NCI-H2081 (cell line): Measurements from ENCODE around the gene PAOX.
"Not testable (repeated sequence)": the region's sequence is repeated elsewhere in the genome, so short reads cannot be mapped to it uniquely, and the experiment has no call there.

ENCODE experiments used
- DNase-seq, 2 experiments: peaks; one replicate each; lab custom pipeline; 2025; lab: John Stamatoyannopoulos, UW

Gene PAOX

GRCh38 chr10:133405844-133406527, 26.9 kb downstream of the PAOX start:
- no peak for DNase-seq

GRCh38 chr10:133411523-133412380, 32.7 kb downstream of the PAOX start:
- DNase-seq, result no peak

GRCh38 chr10:133412381-133412711, 33.3 kb downstream of the PAOX start:
- DNase-seq, result no peak

- DNase-seq, result not testable (repeated sequence)
Measured at GRCh38 chr10:133414401-133414800, 35.3 kb downstream of the PAOX start.

- no peak for DNase-seq
Measured at GRCh38 chr10:133415752-133416151, 36.7 kb downstream of the PAOX start.

GRCh38 chr10:133418289-133418993, 39.4 kb downstream of the PAOX start:
- DNase-seq, result no peak

- no peak for DNase-seq
Measured at GRCh38 chr10:133419211-133419950, 40.3 kb downstream of the PAOX start.

GRCh38 chr10:133420028-133420427, 41.0 kb downstream of the PAOX start:
- no peak for DNase-seq

GRCh38 chr10:133420579-133420978, 41.5 kb downstream of the PAOX start:
- no peak for DNase-seq

- DNase-seq, result no peak
Measured at GRCh38 chr10:133421336-133422222, 42.5 kb downstream of the PAOX start.

GRCh38 chr10:133422223-133422806, 43.3 kb downstream of the PAOX start:
- no peak for DNase-seq

- no peak for DNase-seq
Measured at GRCh38 chr10:133422807-133423771, 44.0 kb downstream of the PAOX start.

- not testable (repeated sequence) for DNase-seq
Measured at GRCh38 chr10:133424102-133424501, 45.0 kb downstream of the PAOX start.

- DNase-seq, result not testable (repeated sequence)
Measured at GRCh38 chr10:133424601-133425000, 45.5 kb downstream of the PAOX start, which contains the start of gene SPRN. Gene SPRN (minus strand): TSS chr10:133424625. CDS start chr10:133423681, 944 bp downstream.

- not testable (repeated sequence) for DNase-seq
Measured at GRCh38 chr10:133429571-133429970, 50.5 kb downstream of the PAOX start.

- DNase-seq, result not testable (repeated sequence)
Measured at GRCh38 chr10:133431888-133432613, 53.0 kb downstream of the PAOX start.

- not testable (repeated sequence) for DNase-seq
Measured at GRCh38 chr10:133432789-133433188, 53.7 kb downstream of the PAOX start.

- DNase-seq, result no peak
Measured at GRCh38 chr10:133438711-133439273, 59.7 kb downstream of the PAOX start.
